T1000 (cell line): ENCODE results near the gene BRD7.

ENCODE experiments used
- DNase-seq: peaks from one replicate; lab custom pipeline; 2025; ENCODE audit warnings: mixed read lengths; lab: John Stamatoyannopoulos, UW

Gene BRD7

DNA sequence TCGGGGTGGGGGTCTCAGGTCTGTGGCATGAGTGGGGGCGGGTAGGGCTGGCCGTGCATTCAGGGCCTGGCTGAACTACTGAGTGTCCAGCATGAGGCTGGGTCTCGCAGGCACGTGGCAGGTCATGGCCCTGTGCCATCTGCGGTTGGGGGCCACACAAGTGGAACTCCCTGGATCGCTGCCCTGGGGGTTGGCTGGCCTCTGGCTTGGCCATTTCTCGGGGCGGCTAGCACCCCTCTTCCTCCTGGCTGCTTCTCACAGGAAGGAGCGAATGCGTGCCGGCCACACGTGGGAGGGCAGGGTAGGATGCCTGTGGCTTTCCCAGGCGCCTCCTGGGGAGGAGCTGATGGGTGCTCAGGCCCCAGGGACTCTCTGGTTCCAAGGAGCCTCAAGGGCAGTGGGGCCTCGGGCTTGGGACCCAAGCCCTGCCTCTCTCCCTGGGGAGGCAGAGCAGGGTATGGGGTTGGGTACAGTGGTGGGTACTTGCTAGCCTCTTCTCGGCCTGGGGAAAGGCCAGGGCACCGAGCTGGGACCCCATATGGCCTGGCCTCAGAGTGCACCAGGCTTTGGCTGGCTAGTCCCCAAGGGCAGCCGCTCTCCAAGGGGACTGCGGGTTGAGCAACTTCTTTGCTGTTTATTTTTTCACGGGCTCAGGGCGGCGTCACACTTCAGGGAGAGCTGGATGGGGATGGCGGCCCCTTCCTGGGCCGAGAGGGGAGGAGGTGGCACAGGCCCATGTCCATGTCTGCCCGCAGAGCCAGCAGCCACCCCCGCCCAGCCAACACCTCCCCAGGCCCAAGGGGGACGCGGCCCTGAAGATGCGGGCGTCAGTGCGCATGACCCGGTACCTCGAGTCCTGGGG lies 65.0 kb downstream of the BRD7 start:
- no peak for DNase-seq

DNA sequence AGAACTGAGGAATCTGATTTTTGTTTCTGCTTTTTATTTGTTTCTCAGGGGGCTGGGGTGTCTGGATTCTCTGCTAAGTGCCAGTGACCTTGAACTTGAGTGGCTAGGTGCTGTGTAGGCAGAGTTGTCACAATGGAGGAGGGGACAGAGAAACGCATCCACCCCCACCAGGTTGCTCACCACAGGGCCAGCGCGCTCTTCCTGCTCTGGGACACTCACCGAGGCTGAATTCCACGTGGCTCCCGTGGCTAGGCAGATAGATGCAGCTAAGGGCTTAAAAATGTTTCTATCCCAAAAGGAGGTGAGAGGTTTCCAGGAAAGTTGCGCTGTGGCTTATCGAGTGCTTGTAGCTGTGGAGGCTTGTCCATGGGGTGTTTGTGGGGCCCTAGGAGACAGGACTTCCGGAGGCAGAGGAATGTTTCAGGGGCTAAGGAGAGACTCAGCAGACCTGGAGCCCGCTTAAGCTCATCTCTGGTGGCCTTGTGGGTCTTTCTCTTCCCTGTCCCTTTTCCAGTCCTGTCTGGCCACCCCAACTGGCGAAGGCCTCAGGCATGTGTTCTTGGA lies 65.7 kb downstream of the BRD7 start:
- no peak for DNase-seq

DNA sequence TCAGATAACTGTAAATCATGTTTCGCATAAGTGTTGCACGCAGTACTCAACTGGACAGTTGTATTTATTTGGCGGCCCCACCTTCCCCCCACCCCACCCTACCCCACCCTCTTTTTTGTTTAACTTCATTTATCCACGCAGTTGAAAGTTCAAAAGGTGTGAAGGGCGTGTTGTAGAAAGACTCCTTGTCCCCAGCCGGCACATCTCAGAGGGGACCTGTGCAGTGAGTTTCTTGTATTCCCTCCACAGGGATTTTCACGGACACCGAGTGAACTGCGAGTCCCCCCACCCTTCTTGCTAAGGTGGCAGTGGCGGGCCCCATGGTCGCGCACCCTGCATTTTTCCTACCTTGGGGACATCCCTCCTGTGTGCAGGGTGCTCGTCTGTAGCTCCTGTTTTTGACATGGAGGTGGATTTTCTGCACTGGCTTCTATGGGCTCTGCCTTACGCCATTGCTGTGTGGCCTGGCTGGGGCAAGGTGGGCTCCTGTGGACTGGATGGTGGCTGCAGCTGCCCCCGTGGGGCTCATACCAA lies 66.2 kb downstream of the BRD7 start:
- DNase-seq, result no peak

DNA sequence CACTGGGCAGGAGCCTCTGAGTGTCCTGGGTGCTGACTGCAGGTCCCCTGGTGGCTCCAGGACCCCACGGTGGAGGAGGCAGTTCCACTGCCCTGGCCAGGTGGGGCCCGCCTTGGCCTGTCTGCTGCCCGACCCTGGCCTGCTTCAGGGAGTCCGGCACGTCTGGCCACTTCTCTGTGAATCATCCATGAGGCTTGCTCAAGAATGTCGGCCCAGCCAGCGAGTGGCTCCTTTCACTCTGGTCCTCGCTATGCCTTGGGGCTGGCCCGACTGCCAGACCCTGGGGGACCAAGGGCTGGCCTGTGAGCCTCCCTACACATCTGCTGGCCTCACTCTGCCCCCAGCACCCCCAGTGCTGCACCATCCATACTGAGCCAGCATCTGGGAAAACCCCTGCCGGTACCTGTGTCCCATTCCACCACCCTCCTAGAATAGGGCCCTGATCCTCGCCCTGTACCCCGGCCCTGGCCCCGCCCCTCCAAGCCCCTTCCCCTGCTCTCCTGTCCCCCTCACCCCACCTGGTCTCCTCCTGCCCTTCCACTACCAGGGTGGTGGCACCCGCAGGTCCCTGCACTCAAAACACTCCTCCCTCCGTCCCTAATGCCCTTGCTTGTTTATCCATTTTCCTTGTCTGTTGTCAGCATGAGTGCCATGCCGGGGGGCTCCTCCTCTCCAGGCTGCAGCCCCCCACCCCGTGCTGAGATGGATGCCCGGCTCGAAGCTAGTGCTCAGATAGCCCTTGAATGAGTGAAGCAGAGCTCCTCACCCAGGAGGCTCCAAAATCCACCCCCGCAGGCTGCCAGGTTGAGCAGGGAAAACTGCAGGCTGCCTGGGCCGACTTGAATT lies 66.9 kb downstream of the BRD7 start:
- DNase-seq, result no peak

DNA sequence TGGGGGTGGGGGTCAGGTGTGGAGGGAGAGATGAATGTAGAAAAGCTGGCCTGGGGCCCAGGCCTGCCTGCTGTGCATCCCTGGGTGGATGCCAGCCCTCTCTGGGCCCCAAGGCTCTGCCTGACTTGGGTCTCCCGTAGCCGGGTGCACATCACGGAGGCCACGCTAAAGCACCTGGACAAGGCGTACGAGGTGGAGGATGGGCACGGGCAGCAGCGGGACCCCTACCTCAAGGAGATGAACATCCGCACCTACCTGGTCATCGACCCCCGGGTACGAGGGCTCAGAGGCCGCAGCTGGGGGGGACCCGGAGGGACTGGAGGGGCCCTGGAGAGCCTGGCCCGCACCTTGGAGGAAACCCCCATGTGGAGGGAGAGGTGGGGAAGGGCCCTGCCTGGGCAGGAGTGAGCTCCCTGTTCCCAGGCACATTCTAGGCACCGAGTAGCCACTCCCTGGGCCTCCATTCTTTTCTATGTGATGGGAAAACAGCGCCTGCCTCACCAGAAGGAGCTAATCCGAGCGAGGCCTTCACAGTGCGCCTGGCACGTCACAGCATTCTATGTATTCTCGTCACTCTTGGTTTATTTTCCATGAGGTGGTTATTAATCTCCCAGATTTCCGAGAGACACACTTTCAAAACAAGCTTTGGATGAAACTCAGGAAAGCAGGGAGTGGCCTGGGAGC lies 67.7 kb downstream of the BRD7 start:
- DNase-seq, result no peak

DNA sequence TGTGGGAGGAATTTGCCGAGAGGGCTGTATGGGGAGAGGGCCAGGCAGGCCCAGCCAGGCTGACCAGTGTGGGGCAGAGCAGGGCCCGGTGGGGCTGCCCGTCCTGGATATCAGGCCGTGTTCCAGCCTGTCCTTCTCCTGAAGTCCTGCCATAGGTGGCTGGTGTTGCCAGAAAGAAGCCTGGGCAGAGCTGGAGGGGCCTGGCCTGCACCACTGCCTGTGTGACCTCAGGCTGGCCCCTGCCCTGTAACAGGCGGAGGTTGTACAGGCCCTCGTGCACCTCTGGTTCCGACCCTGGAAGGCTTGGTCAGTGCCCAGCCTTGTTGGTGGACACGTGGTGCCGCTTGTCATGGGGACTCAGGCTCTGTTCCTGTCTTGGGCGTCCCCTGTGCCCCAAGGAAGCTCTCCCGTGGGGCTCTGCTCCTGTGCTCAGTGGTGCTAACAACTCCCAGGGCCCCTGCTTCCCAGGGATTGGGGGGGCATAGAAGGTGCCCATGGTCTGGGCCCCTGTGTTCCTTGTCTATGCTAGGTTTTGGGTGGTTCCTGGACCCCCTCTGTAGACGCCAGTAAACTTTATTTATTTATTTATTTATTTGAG lies 69.2 kb downstream of the BRD7 start:
- no peak for DNase-seq

DNA sequence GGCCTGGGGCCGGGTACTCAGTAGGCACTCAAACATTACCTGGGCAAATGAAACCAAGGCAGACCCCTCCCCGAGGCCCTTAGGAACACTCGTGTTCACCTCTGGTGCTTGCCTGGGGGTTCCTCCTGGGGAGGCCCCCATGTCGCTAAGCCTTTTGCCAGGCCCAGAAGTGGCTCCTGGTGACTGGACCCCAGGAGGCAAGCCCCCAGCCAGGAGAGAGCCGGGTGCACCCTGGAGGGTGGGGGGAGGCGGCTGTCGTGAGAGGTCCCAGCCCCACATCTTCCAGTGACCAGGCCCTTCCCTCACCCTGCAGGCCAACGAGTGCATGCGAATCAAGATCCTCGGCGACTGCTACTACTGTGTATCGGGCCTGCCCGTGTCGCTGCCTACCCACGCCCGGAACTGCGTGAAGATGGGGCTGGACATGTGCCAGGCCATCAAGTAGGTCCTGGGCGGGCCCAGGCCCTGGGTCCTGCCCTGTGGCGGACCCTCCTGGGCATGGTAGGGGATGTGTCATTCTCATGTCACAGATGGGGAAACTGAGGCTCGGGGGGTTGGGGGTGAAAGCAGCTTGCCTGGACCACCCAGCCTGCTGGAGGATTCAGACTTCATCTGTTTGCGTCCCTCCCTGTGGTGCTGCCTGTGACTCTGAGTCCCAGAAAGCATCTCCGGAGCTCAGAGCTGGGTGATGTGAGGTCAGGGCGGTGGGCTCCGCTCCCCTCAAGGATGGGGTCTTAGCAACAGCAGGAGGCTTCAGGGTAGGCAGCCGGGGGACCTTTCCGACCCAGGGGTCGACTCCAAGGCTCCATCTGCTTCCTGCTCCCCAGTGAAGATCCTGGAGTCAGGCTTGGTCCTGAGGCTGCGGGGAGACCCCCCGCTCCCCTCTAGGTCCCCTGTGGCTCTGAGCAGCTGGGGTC lies 69.9 kb downstream of the BRD7 start:
- no peak for DNase-seq

DNA sequence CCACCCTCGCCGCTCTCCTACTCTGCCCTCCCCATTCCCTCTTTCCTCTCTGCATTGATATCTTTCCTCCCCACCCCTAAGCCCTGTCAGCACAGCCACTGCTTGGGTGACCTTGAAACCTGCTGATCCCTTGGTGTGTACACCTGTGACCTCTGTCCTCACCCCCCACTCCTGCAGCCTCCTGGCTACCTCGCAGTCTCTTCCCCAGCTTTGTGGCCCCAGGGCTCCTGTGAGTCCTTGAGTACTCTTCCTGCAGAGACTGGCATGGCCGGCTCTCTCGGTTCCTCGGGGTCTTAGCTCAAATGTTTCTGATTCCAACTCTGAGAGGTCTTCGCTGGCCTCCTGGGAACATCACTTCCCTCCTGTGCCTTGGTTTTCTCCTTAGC lies 70.7 kb downstream of the BRD7 start:
- no peak for DNase-seq

DNA sequence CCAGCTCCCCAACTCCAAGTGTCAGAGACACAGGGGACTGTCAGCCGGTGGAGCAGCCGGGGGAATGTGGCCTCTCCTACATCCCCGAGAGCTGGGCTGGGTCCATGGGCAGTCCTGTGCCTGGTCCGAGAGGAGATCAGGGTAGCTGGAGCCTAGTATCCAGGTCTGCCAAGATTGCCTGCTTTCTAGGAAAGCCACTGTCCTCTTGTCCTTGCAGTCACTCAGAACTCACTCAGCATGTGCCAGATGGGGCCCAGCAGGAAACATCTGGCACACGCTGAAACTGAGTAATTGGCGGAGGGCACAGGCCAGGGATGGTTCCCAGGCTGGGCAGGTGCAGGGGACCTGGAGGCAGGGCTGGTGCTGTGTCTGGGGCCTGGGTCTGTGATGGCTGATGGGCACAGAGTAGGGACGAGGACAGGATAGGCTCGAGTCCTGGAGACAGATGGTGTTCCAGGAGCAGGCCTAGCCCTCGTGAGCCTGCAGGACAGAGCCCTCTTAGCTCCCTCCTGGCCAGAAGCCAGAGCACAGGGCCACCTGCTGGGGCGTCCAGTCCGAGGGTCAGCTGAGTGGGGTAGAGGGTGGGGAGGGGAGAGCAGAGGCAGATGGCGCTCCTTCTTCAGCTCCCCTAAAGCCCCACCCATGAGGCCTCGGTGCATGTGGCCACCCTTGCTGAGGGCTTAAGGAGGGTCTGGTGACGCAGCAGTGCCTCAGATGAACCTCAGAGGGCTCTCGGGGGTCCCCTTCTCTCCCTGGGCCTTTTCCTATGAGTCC lies 71.3 kb downstream of the BRD7 start:
- no peak for DNase-seq

DNA sequence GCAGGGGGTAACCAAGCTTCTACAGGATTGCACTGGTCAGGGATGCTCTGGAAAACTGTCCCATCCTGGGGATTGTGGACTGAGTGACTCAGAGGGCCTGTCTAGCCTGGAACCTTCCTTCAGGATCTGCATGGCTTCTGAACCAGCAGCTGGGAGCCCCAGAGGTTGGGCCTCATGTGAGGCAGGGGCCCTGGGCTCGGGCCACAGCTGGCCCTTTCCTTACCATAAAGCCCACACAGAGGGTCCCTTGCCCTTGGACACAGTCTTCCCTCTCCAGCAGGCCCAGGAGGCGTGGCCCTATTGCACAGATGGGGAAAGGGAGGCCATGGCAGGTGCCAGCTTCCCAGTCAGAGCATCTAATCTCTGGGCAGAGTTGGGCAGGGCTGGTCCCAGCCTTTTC lies 72.0 kb downstream of the BRD7 start:
- DNase-seq, result no peak

DNA sequence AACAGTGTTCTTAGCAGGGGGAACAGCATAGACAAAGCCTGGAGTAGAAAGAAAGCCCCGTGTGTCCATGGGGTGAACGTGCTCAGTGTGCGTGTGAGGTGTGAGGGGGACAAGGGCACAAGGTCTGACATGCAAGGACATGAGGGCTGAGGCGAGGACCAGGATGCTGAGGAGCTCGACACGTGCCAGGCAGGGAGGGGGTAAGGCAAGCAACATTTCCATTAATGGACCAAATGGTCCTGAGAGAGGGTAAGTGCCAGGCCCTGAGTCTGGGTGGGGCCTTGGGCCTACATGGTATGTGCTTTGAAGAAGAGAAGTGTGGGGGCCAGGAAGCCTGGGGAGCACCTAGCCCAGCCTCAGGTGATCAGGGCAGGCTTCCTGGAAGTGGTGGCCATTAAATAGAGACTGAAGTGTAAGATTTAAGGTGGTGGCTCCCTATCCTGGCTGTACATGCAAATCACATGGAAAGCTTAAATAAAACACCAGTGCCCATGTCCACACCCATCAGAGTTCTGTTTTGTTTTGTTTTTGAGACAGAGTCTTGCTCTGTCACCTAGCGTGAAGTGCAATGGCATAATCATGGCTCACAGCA lies 73.2 kb downstream of the BRD7 start:
- DNase-seq, result no peak

DNA sequence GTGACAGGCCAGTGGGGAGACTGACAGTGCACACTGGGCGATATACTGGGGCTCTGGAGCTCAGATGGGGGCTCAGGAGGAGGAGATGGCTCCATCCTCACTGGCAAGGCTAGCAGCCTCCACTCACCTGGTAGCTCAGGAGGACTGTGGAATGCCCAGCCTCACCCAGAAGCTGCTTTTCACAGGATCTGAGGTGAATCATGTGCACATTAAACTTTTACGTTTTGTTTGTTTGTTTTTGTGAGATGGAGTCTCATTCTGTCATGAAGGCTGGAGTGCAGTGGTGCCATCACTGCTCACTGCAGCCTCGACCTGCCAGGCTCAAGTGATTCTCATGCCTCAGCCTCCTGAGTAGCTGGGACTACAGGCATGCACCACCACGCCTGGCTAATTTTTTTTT lies 73.8 kb downstream of the BRD7 start:
- no peak for DNase-seq

DNA sequence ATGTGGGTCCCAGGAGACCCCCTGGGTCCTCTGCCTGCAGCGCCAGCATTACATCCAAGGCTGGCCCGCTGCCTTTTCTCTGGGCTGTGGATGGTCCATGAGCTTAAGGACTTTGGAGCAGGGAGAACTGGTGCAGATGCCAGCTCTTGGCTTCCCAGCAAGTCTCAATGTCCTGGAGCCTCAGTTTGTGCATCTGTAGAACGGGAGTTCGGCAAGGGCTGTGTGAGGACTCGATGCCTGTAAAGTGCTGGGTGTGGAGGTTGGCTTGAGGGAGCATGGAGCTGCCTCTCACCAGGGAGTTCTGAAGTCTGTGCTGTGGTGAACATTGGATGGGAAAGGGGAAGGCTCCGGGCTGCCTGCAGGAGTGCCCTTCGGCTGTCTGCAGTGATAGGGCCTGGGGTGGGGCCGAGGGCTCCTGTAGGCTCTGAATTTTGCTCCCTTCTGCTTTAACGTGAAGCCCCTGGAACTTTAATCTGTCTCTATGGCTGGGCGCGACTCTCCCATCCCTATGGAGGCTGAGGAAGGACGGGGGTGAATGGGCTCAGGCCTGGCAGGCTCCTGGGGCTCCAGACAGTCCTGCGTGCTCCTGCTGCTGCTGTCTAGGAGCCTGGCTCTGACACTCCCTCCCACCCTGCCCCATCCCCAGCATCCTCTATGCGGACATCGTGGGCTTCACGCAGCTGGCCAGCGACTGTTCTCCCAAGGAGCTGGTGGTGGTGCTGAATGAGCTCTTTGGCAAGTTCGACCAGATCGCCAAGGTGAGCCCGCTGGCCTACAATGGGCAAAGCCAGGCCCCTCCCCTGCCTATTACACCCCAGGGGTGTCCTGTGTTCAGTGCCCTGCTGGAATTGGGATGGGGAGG lies 74.6 kb downstream of the BRD7 start:
- no peak for DNase-seq

DNA sequence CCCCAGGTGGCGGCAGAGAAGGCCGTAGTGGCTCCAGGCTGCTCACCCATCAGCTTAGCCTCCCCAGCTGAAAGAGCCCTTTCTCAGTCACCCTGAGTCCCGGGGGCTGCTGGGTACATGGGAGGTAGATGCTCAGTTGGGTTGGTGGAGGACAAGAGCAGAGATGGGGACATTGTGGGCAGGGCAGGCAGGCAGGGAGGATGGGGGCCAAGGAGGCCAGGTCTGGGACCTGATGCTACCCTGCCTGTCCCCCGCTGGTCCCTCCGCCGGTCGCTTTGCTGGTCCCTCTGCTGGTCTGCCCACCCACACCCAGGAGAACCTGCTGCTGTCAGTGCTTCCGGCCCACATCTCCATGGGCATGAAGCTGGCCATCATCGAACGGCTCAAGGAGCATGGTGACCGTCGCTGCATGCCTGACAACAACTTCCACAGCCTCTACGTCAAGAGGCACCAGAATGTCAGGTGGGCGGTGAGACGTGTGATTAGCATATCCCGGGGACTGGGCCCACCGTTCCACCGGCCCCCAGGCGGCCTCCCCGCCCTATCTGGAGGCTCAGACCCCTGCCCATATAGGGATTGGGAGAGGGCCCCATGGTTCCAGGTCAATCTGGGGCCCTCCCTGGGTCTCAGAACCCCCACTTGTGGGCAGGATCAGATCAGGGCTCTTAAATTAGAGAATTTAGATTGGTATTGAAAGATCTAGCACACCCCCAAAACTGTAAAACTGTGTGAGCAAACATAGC lies 75.6 kb downstream of the BRD7 start:
- DNase-seq, result no peak

DNA sequence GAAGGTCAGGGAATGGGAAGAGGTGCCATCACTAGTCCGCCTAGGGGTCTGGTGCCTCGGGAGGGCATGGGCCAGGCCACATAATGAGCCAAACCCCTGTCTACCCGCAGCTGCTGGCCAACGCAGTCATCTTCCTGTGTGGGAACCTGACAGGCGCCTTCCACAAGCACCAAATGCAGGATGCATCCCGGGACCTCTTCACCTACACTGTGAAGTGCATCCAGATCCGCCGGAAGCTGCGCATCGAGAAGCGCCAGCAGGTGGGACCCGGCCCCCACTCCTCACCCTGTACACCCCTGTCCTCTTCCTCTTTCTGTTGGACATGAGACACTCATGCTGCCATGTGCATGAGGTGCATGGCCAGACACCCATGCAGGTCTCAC lies 76.2 kb downstream of the BRD7 start:
- no peak for DNase-seq

DNA sequence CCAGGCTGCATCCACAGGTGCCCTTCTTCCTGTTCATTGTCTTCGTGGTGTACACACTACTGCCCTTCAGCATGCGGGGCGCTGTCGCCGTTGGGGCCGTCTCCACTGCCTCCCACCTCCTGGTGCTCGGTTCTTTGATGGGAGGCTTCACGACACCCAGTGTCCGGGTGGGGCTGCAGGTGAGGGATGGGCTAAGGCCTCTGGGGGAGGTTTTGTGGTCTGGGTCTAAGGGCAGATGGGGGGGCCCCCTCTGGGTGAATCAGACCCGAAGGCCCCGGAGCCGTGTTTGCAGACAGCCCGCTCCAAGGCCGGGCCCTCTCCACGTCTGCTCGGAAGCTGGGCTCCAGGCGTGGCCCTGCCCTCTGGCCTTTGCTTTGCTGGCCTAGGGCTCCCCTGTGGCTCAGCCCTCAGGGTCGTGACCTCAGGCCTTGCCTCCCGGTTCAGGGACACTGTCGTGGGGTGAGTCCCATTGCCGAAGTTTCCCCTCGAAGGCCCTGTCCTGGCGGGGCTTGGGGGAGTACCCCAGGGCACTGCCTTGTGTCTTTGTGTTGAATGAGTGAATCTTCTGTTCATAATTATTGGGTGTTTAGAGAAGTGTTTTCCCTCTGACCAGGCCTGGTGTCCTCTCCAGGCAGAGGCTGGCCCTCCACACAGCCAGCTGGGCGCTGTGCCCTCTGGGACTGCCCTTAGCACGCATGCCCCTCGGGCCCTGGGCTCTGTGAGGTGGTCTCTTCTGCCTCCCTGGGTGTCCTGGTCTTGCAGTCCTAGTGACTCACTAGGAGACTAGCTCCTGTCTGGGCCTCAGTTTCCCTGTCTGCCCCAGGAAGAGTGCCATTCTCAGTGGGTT lies 76.8 kb downstream of the BRD7 start:
- DNase-seq, result no peak

DNA sequence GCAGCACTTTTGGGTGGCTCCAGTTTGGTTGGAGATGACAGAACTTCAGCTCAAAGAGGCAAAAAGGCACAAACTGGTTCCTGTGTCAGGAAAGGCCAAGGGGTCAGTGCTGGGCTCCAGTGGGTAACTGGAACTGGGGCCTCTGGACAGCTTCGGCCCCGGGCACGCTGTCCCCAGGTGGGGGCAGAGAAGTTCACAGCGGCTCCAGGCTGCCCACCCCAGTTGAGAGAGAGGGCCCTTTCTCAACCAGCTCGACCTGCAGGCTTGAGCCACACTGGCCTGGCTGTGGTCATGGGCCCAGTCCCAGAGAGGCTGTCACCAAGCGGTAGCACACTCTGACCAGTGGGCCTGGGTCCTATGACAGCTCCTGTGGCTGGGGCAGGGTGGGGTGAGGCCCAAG lies 77.9 kb downstream of the BRD7 start:
- no peak for DNase-seq
